ENCODE results near the gene MRTFB.

MRTFB gene

GRCh38 chr16:14186795-14187221 is 115.7 kb downstream of the MRTFB start:
- Histone ChIP-seq H3K36me3 (ENCODE audit: insufficient read depth, low read length) (no peaks in the 10 kb centered on the region), H3K27ac (ENCODE audit: low read length) (no peak overlapping the region), H3K4me1 (ENCODE audit: insufficient read depth, low read length) (peaks cover under 1% of the 10 kb centered on the region; the same call in 1 of the 2 replicates), H2AFZ (ENCODE audit: low read depth, low read length) (no peak overlapping the region), H3K27me3 (ENCODE audit: insufficient read depth, low read length, poor library complexity) (no peaks in the 10 kb centered on the region), H3K4me3 (ENCODE audit: low read depth in 1 of 2, low read length in 2 of 2) (no peak overlapping the region), H3K9me3 (ENCODE audit: insufficient read depth, low read length, severe bottlenecking) (no peaks in the 10 kb centered on the region), H3K9ac (ENCODE audit: low read depth, low read length) (no peak overlapping the region), H4K20me1 (ENCODE audit: insufficient read depth, low read length) (0 out of 2 replicates have a peak, but pooled peaks cover 2% of the 10 kb centered on the region), H3K4me2 (ENCODE audit: insufficient read depth, low read length) (no peak overlapping the region), H3K79me2 (ENCODE audit: insufficient read depth, low read length) (no peaks in the 10 kb centered on the region)
- TF ChIP-seq EZH2 (IDR thresholded peaks at IDR 0.05; ENCODE audit: borderline replicate concordance, low read depth, low read length, severe bottlenecking) (no peak), CTCF (IDR thresholded peaks at IDR 0.05; ENCODE audit: borderline replicate concordance, extremely low read depth, low read length, poor library complexity, severe bottlenecking) (no peak)
- DNase-seq (no peak), ATAC-seq (ENCODE audit: insufficient read depth, low read depth) (no peak)

- DNase-seq (no peak), ATAC-seq (ENCODE audit: insufficient read depth, low read depth) (no peak)
- H3K9ac ChIP-seq (ENCODE audit: low read depth, low read length): no peak overlapping the region
- H2AFZ ChIP-seq (ENCODE audit: low read depth, low read length): no peak overlapping the region
- no peak overlapping the region for H3K4me2 ChIP-seq (ENCODE audit: insufficient read depth, low read length)
- H3K27ac ChIP-seq (ENCODE audit: low read length): no peak overlapping the region
- no peak for TF ChIP-seq EZH2 (IDR thresholded peaks at IDR 0.05; ENCODE audit: borderline replicate concordance, low read depth, low read length, severe bottlenecking)
- TF ChIP-seq CTCF (IDR thresholded peaks at IDR 0.05; ENCODE audit: borderline replicate concordance, extremely low read depth, low read length, poor library complexity, severe bottlenecking): no peak
- H3K4me1 ChIP-seq (ENCODE audit: insufficient read depth, low read length): peaks cover 10% of the 10 kb centered on the region
- H3K79me2 ChIP-seq (ENCODE audit: insufficient read depth, low read length): no peaks in the 10 kb centered on the region
- H3K27me3 ChIP-seq (ENCODE audit: insufficient read depth, low read length, poor library complexity): no peaks in the 10 kb centered on the region
- H3K36me3 ChIP-seq (ENCODE audit: insufficient read depth, low read length): no peaks in the 10 kb centered on the region
- H3K4me3 ChIP-seq (ENCODE audit: low read depth in 1 of 2, low read length in 2 of 2): no peak overlapping the region
- no peaks in the 10 kb centered on the region for H3K9me3 ChIP-seq (ENCODE audit: insufficient read depth, low read length, severe bottlenecking)
- 0 out of 2 replicates have a peak, but pooled peaks cover 2% of the 10 kb centered on the region for H4K20me1 ChIP-seq (ENCODE audit: insufficient read depth, low read length)
These were observed 116.6 kb downstream of the MRTFB start for GRCh38 chr16:14187517-14188338.

- Histone ChIP-seq H3K4me3 (ENCODE audit: low read depth in 1 of 2, low read length in 2 of 2) (no peak overlapping the region), H3K27ac (ENCODE audit: low read length) (peak overlapping the region; percentile 5), H4K20me1 (ENCODE audit: insufficient read depth, low read length) (0 out of 2 replicates have a peak, but pooled peaks cover 2% of the 10 kb centered on the region), H3K79me2 (ENCODE audit: insufficient read depth, low read length) (no peaks in the 10 kb centered on the region), H2AFZ (ENCODE audit: low read depth, low read length) (no peak overlapping the region), H3K36me3 (ENCODE audit: insufficient read depth, low read length) (no peaks in the 10 kb centered on the region), H3K27me3 (ENCODE audit: insufficient read depth, low read length, poor library complexity) (no peaks in the 10 kb centered on the region), H3K9me3 (ENCODE audit: insufficient read depth, low read length, severe bottlenecking) (no peaks in the 10 kb centered on the region), H3K4me2 (ENCODE audit: insufficient read depth, low read length) (peak overlapping the region; percentile 43; the same call in 1 of the 2 replicates), H3K9ac (ENCODE audit: low read depth, low read length) (no peak overlapping the region), H3K4me1 (ENCODE audit: insufficient read depth, low read length) (peaks cover 38% of the 10 kb centered on the region)
- ATAC-seq (ENCODE audit: insufficient read depth, low read depth) (peak; percentile 95), DNase-seq (peak; percentile 74)
- TF ChIP-seq EZH2 (IDR thresholded peaks at IDR 0.05; ENCODE audit: borderline replicate concordance, low read depth, low read length, severe bottlenecking) (no peak), CTCF (IDR thresholded peaks at IDR 0.05; ENCODE audit: borderline replicate concordance, extremely low read depth, low read length, poor library complexity, severe bottlenecking) (no peak)
These were observed 122.3 kb downstream of the MRTFB start for GRCh38 chr16:14193316-14193871.
